ENCODE data around the gene COL19A1. TPM values are rescaled to one million over a fixed set of nuclear protein-coding genes. Genes with fewer than 3 reads are reported as not detected.

The COL19A1 gene
- total RNA-seq, 1 donor from 2014 or later, result 78.7 TPM

GRCh38 chr6:70059039-70059719, 192.8 kb downstream of the COL19A1 start:
- DNase-seq (ENCODE audit: low spot score), result no peak

- DNase-seq (ENCODE audit: low spot score), result no peak
Observed at GRCh38 chr6:70060680-70061079, 194.3 kb downstream of the COL19A1 start.

GRCh38 chr6:70061546-70061945, 195.2 kb downstream of the COL19A1 start:
- DNase-seq (ENCODE audit: low spot score), result no peak

GRCh38 chr6:70062010-70062409, 195.7 kb downstream of the COL19A1 start:
- no peak for DNase-seq (ENCODE audit: low spot score)

GRCh38 chr6:70072540-70073179, 206.3 kb downstream of the COL19A1 start:
- DNase-seq (ENCODE audit: low spot score), result no peak

- no peak for DNase-seq (ENCODE audit: low spot score)
Observed at GRCh38 chr6:70073637-70074036, 207.3 kb downstream of the COL19A1 start.

GRCh38 chr6:70079241-70079640, 212.9 kb downstream of the COL19A1 start:
- peak; percentile 21 for DNase-seq (ENCODE audit: low spot score)

GRCh38 chr6:70080443-70081070, 214.2 kb downstream of the COL19A1 start:
- peak; percentile 40 for DNase-seq (ENCODE audit: low spot score)

- DNase-seq (ENCODE audit: low spot score), result no peak
Observed at GRCh38 chr6:70082830-70083229, 216.5 kb downstream of the COL19A1 start.

GRCh38 chr6:70086806-70087205, 220.4 kb downstream of the COL19A1 start:
- no peak for DNase-seq (ENCODE audit: low spot score)

- DNase-seq (ENCODE audit: low spot score), result no peak
Observed at GRCh38 chr6:70094156-70094555, 227.8 kb downstream of the COL19A1 start.

GRCh38 chr6:70099732-70100131, 233.4 kb downstream of the COL19A1 start:
- no peak for DNase-seq (ENCODE audit: low spot score)

- DNase-seq (ENCODE audit: low spot score), result no peak
Observed at GRCh38 chr6:70103798-70104197, 237.4 kb downstream of the COL19A1 start.

GRCh38 chr6:70107852-70108629, 241.7 kb downstream of the COL19A1 start:
- peak; percentile 68 for DNase-seq (ENCODE audit: low spot score)

- no peak for DNase-seq (ENCODE audit: low spot score)
Observed at GRCh38 chr6:70110126-70111022, 244.0 kb downstream of the COL19A1 start.

GRCh38 chr6:70111737-70112136, 245.4 kb downstream of the COL19A1 start:
- DNase-seq (ENCODE audit: low spot score), result no peak

- no peak for DNase-seq (ENCODE audit: low spot score)
Observed at GRCh38 chr6:70112716-70113115, 246.4 kb downstream of the COL19A1 start.

- no peak for DNase-seq (ENCODE audit: low spot score)
Observed at GRCh38 chr6:70113171-70113570, 246.8 kb downstream of the COL19A1 start.

GRCh38 chr6:70118670-70119069, 252.3 kb downstream of the COL19A1 start:
- no peak for DNase-seq (ENCODE audit: low spot score)

- DNase-seq (ENCODE audit: low spot score), result no peak
Observed at GRCh38 chr6:70119218-70119835, 253.0 kb downstream of the COL19A1 start.

- DNase-seq (ENCODE audit: low spot score), result no peak
Observed at GRCh38 chr6:70124443-70124842, 258.1 kb downstream of the COL19A1 start.
